Lower leg skin (tissue), 3 donors: ENCODE results near the gene RNASEH2A.

Experiments used
- POLR2A ChIP-seq, 2 donors: fragments of 450-650 bp; IDR thresholded peaks; one replicate each; pipeline ENCODE4 v1.6.1; 2016 to 2017; ENCODE audit warnings: antibody characterized with exemption in 2 of 2, mild to moderate bottlenecking in 1 of 2, moderate library complexity in 1 of 2
- TF ChIP-seq, protein P1 (sequence below), 3 donors: fragments of 450-650 bp; IDR thresholded peaks; one replicate each; pipeline ENCODE4 v1.5.1; 2016; ENCODE audit warnings: antibody characterized with exemption in 3 of 3, mild to moderate bottlenecking in 3 of 3, moderate library complexity in 2 of 3

DNA sequence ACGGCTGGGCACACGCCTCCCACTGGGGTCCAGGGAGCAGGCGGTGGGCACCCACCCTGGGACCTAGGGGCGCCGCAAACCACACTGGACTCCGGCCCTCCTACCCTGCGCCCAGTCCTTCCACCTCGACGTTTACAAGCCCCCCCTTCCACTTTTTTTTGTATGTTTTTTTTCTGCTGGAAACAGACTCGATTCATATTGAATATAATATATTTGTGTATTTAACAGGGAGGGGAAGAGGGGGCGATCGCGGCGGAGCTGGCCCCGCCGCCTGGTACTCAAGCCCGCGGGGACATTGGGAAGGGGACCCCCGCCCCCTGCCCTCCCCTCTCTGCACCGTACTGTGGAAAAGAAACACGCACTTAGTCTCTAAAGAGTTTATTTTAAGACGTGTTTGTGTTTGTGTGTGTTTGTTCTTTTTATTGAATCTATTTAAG is 13.5 kb upstream of the RNASEH2A start:
- no peak for TF ChIP-seq POLR2A (IDR thresholded peaks at IDR 0.05)
- TF ChIP-seq, protein P1, sequence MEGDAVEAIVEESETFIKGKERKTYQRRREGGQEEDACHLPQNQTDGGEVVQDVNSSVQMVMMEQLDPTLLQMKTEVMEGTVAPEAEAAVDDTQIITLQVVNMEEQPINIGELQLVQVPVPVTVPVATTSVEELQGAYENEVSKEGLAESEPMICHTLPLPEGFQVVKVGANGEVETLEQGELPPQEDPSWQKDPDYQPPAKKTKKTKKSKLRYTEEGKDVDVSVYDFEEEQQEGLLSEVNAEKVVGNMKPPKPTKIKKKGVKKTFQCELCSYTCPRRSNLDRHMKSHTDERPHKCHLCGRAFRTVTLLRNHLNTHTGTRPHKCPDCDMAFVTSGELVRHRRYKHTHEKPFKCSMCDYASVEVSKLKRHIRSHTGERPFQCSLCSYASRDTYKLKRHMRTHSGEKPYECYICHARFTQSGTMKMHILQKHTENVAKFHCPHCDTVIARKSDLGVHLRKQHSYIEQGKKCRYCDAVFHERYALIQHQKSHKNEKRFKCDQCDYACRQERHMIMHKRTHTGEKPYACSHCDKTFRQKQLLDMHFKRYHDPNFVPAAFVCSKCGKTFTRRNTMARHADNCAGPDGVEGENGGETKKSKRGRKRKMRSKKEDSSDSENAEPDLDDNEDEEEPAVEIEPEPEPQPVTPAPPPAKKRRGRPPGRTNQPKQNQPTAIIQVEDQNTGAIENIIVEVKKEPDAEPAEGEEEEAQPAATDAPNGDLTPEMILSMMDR (IDR thresholded peaks at IDR 0.05), result no peak
